Uterus (tissue), 4 donors: Measurements from ENCODE around the gene TPPP. TPM values are rescaled to one million over a fixed set of nuclear protein-coding genes. Genes with fewer than 3 reads are reported as not detected.

ENCODE experiments used
- DNase-seq, 2 donors: peaks; one replicate each; pipeline ENCODE4 v3.0.0-alpha.2; 2019 to 2020
- H3K27ac ChIP-seq, 2 donors: fragments of 200-600 bp; sonication (generic); 1 replicate in 1 of 2; 2 replicates in 1 of 2; pipeline ENCODE4 v1.5.1; 2016 to 2018
- H3K27me3 ChIP-seq, 2 donors: fragments of 200-600 bp; sonication (generic); one replicate each; pipeline ENCODE4 v1.5.1; 2018 to 2019; ENCODE audit warnings: control low read depth in 1 of 2
- H3K36me3 ChIP-seq, 2 donors: fragments of 200-600 bp; sonication (generic); one replicate each; pipeline ENCODE4 v1.5.1; 2019; ENCODE audit warnings: control low read depth in 1 of 2
- H3K4me1 ChIP-seq, 2 donors: fragments of 200-600 bp; sonication (generic); one replicate each; pipeline ENCODE4 v1.5.1; 2018 to 2019; ENCODE audit warnings: control low read depth in 1 of 2
- H3K4me3 ChIP-seq, 2 donors: fragments of 200-600 bp; sonication (generic); 1 replicate in 1 of 2; 2 replicates in 1 of 2; pipeline ENCODE4 v1.5.1; 2018 to 2019; ENCODE audit warnings: mild to moderate bottlenecking in 1 of 2
- H3K9me3 ChIP-seq, 2 donors: fragments of 200-600 bp; sonication (generic); one replicate each; pipeline ENCODE4 v1.5.1; 2019; ENCODE audit warnings: control low read depth in 1 of 2
- CTCF ChIP-seq, 4 experiments: fragments of 200-600 bp in 2 of 4; fragments of 450-650 bp in 2 of 4; sonication (generic) in 2 of 4; IDR thresholded peaks; one replicate each; pipeline ENCODE4 v1.5.1; 2016 to 2019; ENCODE audit warnings: antibody characterized with exemption in 4 of 4, mild to moderate bottlenecking in 2 of 4, moderate library complexity in 1 of 4
- POLR2A ChIP-seq, 2 donors: fragments of 450-650 bp; IDR thresholded peaks; one replicate each; pipeline ENCODE4 v1.6.1; 2016; ENCODE audit warnings: antibody characterized with exemption in 2 of 2, mild to moderate bottlenecking in 1 of 2, moderate library complexity in 1 of 2
- intact Hi-C: fragments of 100-400 bp; cut with DNase I; formaldehyde crosslinking; loops from one replicate; pipeline ENCODE4 v1.15.1; 2023; ENCODE audit warnings: low total_unique reads
- total RNA-seq, 4 donors: library from RNA; depleted of rRNA in 3 of 4; stranded (reverse); fragments of >200 nt in 3 of 4; gene quantifications; one replicate each; pipeline versions ENCODE4 v1.1.0 to v1.2.4, GENCODE V29; 2014 to 2023
- donor health status: DM: yes; HTN: yes; CAD: no.

Gene TPPP
- total RNA-seq, 4 donors from 2014 or later: 0.26 to 8.0 (median 1.0) TPM

- no peak for DNase-seq
- Histone ChIP-seq H3K27me3 (no peaks in the 10 kb centered on the region), H3K36me3 (no peaks in the 10 kb centered on the region), H3K9me3 (no peaks in the 10 kb centered on the region), H3K4me3 (no peak overlapping the region), H3K4me1 (no peaks in the 10 kb centered on the region), H3K27ac (no peak overlapping the region)
- intact Hi-C loops: no loop called here
- TF ChIP-seq POLR2A (IDR thresholded peaks at IDR 0.05): no peak
- TF ChIP-seq CTCF (IDR thresholded peaks at IDR 0.05): no peak
Observed at GRCh38 chr5:639584-640213, 53.5 kb downstream of the TPPP start.

- intact Hi-C loops: no loop called here
- H3K9me3 ChIP-seq: no peaks in the 10 kb centered on the region
- H3K4me1 ChIP-seq: no peaks in the 10 kb centered on the region
- DNase-seq: no peak
- H3K36me3 ChIP-seq: no peaks in the 10 kb centered on the region
- TF ChIP-seq POLR2A (IDR thresholded peaks at IDR 0.05): no peak
- TF ChIP-seq CTCF (IDR thresholded peaks at IDR 0.05): no peak
- H3K4me3 ChIP-seq: no peak overlapping the region
- no peaks in the 10 kb centered on the region for H3K27me3 ChIP-seq
- H3K27ac ChIP-seq: no peak overlapping the region
Observed at GRCh38 chr5:639253-639530, 54.0 kb downstream of the TPPP start.

- no peaks in the 10 kb centered on the region for H3K27me3 ChIP-seq
- intact Hi-C loops: no loop called here
- no peak overlapping the region for H3K4me3 ChIP-seq
- no peaks in the 10 kb centered on the region for H3K9me3 ChIP-seq
- no peak overlapping the region for H3K27ac ChIP-seq
- no peaks in the 10 kb centered on the region for H3K36me3 ChIP-seq
- DNase-seq: no peak
- TF ChIP-seq POLR2A (IDR thresholded peaks at IDR 0.05) (no peak), CTCF (IDR thresholded peaks at IDR 0.05) (no peak)
- no peaks in the 10 kb centered on the region for H3K4me1 ChIP-seq
Observed at GRCh38 chr5:638501-639252, 54.5 kb downstream of the TPPP start.

GRCh38 chr5:637581-638450 lies 55.3 kb downstream of the TPPP start:
- H3K4me1 ChIP-seq: no peaks in the 10 kb centered on the region
- no peak overlapping the region for H3K4me3 ChIP-seq
- H3K36me3 ChIP-seq: no peaks in the 10 kb centered on the region
- no peak for DNase-seq
- no peak for TF ChIP-seq POLR2A (IDR thresholded peaks at IDR 0.05)
- TF ChIP-seq CTCF (IDR thresholded peaks at IDR 0.05): no peak
- H3K27me3 ChIP-seq: no peaks in the 10 kb centered on the region
- intact Hi-C loops: no loop called here
- no peaks in the 10 kb centered on the region for H3K9me3 ChIP-seq
- no peak overlapping the region for H3K27ac ChIP-seq

- H3K36me3 ChIP-seq: no peaks in the 10 kb centered on the region
- no peak overlapping the region for H3K4me3 ChIP-seq
- no peak for TF ChIP-seq CTCF (IDR thresholded peaks at IDR 0.05)
- TF ChIP-seq POLR2A (IDR thresholded peaks at IDR 0.05): no peak
- no peak for DNase-seq
- no peak overlapping the region for H3K27ac ChIP-seq
- H3K9me3 ChIP-seq: no peaks in the 10 kb centered on the region
- no peaks in the 10 kb centered on the region for H3K27me3 ChIP-seq
- intact Hi-C loops: no loop called here
- H3K4me1 ChIP-seq: no peaks in the 10 kb centered on the region
Observed at GRCh38 chr5:636951-637350, 56.2 kb downstream of the TPPP start.
